GM19372 (cell line): Measurements from ENCODE around the gene SMPD3.

ENCODE experiments used
- ATAC-seq: cut with Tn5 transposase; IDR thresholded peaks from one replicate; pipeline ENCODE4 v1.9.1; 2021; ENCODE audit warnings: mild to moderate bottlenecking, low read depth, moderate library complexity; ENCODE audit not compliant: unreplicated experiment

The SMPD3 gene

GRCh38 chr16:68473358-68474070, 25.2 kb upstream of the SMPD3 start:
- no peak for ATAC-seq

- no peak for ATAC-seq
Measured at GRCh38 chr16:68472581-68472980, 24.3 kb upstream of the SMPD3 start.

DNA sequence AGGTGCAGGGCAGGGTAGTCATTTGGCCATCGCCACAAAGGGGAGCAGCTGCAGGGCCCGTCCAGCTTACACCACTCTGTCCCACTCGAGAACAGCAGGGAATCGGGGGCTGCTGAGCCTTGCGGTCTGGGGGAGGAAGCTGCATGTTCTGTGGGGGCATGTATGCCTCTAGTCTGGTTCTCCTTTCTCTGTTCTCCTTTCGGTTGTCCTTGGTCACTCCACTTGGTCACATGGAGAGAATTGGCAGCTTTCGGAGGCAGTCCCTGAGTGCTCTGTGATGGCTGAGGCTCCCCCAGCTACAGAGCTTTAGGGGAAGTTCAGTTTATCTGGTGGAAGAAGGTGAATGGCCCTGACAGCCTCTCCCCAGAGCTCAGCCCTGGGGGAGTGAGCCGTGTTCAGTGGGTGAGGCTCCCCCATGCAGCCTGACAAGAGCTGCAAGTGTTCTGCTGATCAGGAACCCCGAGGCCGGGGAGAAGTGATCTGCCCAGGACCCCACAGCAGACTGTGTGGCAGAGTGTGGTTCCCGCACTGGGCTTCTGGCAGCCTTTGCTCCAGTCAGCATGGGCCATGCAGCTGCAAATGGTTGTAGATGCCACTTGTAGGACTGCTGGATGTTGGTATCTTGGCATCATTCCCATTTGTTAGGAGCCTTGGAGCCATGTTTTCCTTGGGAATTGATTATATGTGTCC, 22.3 kb upstream of the SMPD3 start:
- ATAC-seq, result peak; percentile 94

GRCh38 chr16:68469796-68470460, 21.6 kb upstream of the SMPD3 start:
- peak; percentile 20 for ATAC-seq

DNA sequence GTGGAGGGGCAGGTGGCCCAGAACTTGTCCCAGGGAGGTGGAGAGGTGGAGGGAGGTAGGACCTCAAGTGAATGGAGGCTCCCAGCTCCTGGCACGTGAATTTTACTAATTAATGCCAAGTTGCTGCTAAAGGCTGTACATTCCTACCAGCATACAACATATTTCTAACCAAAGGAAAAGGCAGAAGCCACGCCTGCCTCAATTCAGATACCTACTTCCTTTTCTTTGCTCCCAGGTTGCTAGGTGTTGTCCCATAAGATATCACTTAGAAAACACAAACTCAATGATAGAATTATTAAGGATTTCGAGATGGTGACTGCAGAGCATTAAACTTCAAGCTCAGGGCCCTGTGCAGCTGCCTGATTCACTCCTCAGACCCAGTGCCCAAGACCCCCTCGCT, 20.5 kb upstream of the SMPD3 start:
- ATAC-seq, result no peak

- no peak for ATAC-seq
Measured at GRCh38 chr16:68466174-68466573, 17.9 kb upstream of the SMPD3 start.

GRCh38 chr16:68463904-68464303, 15.6 kb upstream of the SMPD3 start:
- ATAC-seq, result no peak

DNA sequence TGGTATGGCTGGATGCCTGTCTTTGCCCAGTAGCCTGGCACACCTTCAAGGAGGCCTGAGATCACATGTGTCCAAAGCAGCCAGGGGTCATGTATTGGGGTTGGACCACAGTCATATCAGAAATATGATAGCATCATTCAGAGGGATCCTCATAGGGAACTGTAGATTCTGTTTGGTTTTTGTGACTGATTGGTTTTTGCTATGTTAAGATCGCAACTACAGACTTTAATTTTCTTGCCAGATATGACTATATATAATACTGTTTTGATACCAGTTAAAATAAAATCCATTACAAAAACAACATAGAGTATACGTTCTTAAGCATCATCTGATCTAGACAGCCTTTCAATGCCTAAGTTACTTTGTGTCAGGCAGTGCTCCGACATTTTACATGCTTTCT, 11.8 kb upstream of the SMPD3 start:
- no peak for ATAC-seq

DNA sequence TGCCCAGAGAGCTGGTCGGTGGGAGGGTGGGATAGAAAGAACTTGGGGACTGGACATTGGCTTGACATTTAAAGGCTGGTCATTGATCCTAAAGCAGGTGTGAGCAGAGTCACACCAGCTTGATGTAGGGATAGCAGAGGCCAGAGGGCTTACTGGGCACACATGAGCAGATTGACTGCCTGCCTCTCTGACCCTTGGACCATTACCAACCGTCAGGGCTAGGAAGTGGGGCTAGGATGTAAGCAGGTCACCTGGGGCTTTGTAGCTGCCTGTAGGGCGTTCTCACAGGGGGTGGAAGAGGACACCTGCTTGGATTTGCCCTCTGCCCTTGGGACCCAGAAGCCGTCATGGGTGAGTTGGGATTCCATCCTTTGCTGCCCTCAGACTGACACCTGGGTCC, 11.1 kb upstream of the SMPD3 start:
- ATAC-seq, result no peak

DNA sequence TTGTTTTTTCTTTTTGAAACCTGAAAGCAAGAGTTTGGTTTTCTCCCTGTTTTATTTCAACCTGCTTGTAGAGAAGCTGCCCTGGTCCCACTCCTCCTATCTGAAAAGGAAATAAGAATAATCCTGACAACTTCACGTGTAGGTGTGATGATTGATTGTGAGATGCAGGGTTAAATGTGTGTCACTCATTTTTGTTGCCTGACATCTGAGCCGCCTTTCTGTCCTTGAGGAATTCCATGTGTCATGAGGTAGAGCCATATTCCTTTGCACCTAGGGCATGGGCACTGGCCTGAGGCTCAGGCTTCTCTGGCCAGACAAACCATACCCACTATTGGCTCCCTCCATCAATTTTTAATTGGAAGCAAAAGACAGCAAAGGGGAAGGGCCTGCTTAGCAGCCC, 10.2 kb upstream of the SMPD3 start:
- no peak for ATAC-seq

- no peak for ATAC-seq
Measured at GRCh38 chr16:68458101-68458500, 9.8 kb upstream of the SMPD3 start.

GRCh38 chr16:68455631-68456030, 7.3 kb upstream of the SMPD3 start:
- no peak for ATAC-seq

GRCh38 chr16:68454920-68455435, 6.7 kb upstream of the SMPD3 start:
- no peak for ATAC-seq

GRCh38 chr16:68453816-68454215, 5.5 kb upstream of the SMPD3 start:
- ATAC-seq, result no peak

DNA sequence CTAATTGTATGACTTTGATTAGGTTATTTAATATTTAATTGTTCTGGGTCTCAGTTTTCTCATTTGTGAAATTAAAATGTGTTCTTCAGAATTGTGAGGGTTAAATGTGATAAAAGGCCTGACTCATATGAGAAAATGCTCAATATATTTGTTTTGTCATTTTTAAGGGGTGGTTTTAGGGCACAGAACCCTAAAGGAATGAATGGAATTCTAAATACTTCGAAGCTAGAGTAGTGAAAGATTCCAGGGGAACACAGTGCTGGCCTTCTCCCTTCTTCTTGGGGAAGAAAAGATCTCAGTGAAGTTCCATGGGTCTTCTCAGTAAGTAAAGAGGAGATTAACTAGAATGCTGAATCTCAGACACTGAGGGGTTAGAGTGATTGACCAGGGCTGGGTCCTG, 3.9 kb upstream of the SMPD3 start:
- ATAC-seq, result no peak

DNA sequence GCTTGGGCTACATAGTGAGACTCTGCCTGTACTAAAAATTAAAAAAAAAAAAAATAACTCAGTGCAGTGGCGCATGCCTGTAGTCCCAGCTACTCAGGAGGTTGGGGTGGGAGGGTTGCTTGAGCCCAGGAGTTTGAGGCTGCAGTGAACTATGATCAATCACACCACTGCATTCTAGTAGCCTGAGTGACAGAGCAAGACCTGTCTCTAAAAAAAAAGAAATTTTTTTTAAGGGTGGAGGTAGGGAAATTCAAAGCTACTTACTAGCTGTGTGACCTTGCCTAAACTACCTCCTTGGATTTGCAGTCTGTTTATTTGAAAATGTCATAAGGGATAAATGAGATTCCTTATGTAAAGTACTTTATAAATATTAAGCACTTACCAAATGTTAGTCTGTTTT, 3.4 kb upstream of the SMPD3 start:
- ATAC-seq, result no peak

DNA sequence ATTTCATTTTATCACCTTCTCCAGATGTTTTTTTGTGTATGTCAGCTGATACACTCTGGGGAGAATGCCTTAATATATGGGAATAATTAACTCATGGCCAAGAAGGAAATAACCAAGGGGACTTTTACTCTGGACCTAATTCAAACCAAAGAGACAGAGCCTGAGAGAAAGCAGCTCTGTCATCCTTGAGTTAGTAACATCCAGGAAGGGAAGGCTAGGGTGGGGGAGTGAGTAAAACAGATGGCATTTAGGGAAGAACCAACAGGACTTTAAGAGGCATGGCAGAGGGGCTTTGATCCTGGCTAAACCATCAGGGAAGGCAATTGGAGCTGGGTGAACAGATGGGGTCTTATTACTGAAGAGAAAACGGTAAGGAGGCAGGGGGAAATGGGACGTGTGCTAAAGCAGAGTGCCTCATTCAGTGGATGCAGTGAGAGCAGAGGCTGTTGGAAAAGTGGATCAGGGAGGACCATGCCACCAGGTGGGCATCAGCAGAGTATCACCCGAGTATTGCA, 2.5 kb upstream of the SMPD3 start:
- ATAC-seq, result no peak

DNA sequence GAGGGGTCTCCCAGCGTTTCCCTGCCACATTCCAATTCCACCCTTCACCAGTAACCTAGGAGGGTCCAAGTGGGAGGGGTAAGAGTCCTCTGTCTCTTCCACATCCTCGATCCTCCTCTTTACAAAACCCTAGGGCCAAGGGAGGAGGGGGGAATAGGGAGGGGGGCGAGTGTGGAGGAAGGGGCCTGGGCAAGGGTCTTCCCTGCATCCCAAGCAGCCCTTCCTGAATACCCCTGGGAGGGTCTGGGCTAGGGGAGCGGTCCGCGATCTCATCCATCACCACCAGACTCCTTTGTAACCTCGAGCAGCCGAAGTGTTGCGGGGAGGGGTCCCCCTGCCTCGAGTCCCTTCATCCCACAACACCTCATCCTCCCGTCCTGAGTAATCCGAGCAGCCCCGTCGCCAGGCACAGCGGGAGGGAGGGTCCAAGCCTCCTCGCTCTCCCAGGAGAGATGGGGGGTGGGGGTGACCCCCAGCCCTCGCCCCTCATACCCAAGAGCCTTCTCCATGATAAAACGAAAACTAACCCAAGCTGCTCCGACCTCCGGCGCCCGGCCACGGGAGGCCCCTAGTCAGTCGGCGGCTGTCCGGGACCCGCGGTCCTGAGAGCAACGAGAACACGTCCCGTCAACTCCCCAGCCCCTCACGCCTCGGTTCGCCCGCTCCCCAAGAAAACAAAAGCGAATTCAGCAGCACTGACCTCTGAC, 502 bp downstream of the SMPD3 start:
- peak; percentile 11 for ATAC-seq

GRCh38 chr16:68446681-68447652, 1.3 kb downstream of the SMPD3 start:
- ATAC-seq, result no peak

GRCh38 chr16:68445458-68445857, 2.9 kb downstream of the SMPD3 start:
- no peak for ATAC-seq
